GM18873 (cell line): Measurements from ENCODE around the gene RESF1.
"Not testable (repeated sequence)": the region's sequence is repeated elsewhere in the genome, so short reads cannot be mapped to it uniquely, and the experiment has no call there.

Source experiments
- ATAC-seq: cut with Tn5 transposase; IDR thresholded peaks from one replicate; pipeline ENCODE4 v1.9.1; 2021; ENCODE audit warnings: mild to moderate bottlenecking, moderate library complexity, moderate number of reproducible peaks; ENCODE audit not compliant: unreplicated experiment, low FRiP score

The RESF1 gene

GRCh38 chr12:31959161-31959700 lies at the start of gene RESF1:
Gene RESF1 (plus strand): TSS chr12:31959415. CDS start chr12:31980956, 21,541 bp downstream.
- ATAC-seq, result peak; percentile 77

GRCh38 chr12:31914927-31915326 lies 44.3 kb upstream of the RESF1 start:
- ATAC-seq, result no peak

- no peak for ATAC-seq
Measured at GRCh38 chr12:31915446-31915845, 43.8 kb upstream of the RESF1 start.

- no peak for ATAC-seq
Measured at GRCh38 chr12:31922341-31923062, 36.7 kb upstream of the RESF1 start.

- no peak for ATAC-seq
Measured at GRCh38 chr12:31923063-31923412, 36.2 kb upstream of the RESF1 start.

GRCh38 chr12:31928246-31929026 lies 30.8 kb upstream of the RESF1 start:
- no peak for ATAC-seq

- no peak for ATAC-seq
Measured at GRCh38 chr12:31929027-31929526, 30.1 kb upstream of the RESF1 start.

GRCh38 chr12:31931796-31932715 lies 27.2 kb upstream of the RESF1 start:
- ATAC-seq, result no peak

- no peak for ATAC-seq
Measured at GRCh38 chr12:31944299-31944698, 14.9 kb upstream of the RESF1 start.

- no peak for ATAC-seq
Measured at GRCh38 chr12:31947971-31948370, 11.2 kb upstream of the RESF1 start.

- not testable (repeated sequence) for ATAC-seq
Measured at GRCh38 chr12:31948697-31949359, 10.4 kb upstream of the RESF1 start.

GRCh38 chr12:31950088-31950487 lies 9.1 kb upstream of the RESF1 start:
- no peak for ATAC-seq

- ATAC-seq, result no peak
Measured at GRCh38 chr12:31950492-31950891, 8.7 kb upstream of the RESF1 start.

GRCh38 chr12:31951008-31951407 lies 8.2 kb upstream of the RESF1 start:
- ATAC-seq, result no peak

- ATAC-seq, result no peak
Measured at GRCh38 chr12:31951939-31952338, 7.3 kb upstream of the RESF1 start.

GRCh38 chr12:31952418-31952817 lies 6.8 kb upstream of the RESF1 start:
- no peak for ATAC-seq

- ATAC-seq, result no peak
Measured at GRCh38 chr12:31954925-31955858, 4.0 kb upstream of the RESF1 start.

GRCh38 chr12:31958569-31959160 lies 550 bp upstream of the RESF1 start:
- no peak for ATAC-seq
